T-helper 1 cell (primary cell): ENCODE results near the gene SPRR2E.
"Not testable (repeated sequence)": the region's sequence is repeated elsewhere in the genome, so short reads cannot be mapped to it uniquely, and the experiment has no call there.

Experiments
- DNase-seq, 5 donors: peaks; one replicate each; pipeline ENCODE4 v3.0.0-alpha.2; 2012 to 2020

Gene SPRR2E

GRCh38 chr1:153058826-153059784, 35.2 kb downstream of the SPRR2E start:
- DNase-seq = no peak

GRCh38 chr1:153058154-153058553, 36.2 kb downstream of the SPRR2E start:
- DNase-seq = no peak

- no peak for DNase-seq
Observed at GRCh38 chr1:153057375-153057774, 37.0 kb downstream of the SPRR2E start, which contains the start of gene SPRR2A. Gene SPRR2A, minus strand, starts transcription at chr1:153057512. Its CDS starts 777 bp downstream, at chr1:153056735.

- DNase-seq = not testable (repeated sequence)
Observed at GRCh38 chr1:153056111-153056510, 38.2 kb downstream of the SPRR2E start.

- DNase-seq = no peak
Observed at GRCh38 chr1:153049211-153049610, 45.1 kb downstream of the SPRR2E start.
